Measurements from ENCODE around the gene PSMC4. TPM values are rescaled to one million over a fixed set of nuclear protein-coding genes. Genes with fewer than 3 reads are reported as not detected.

PSMC4 gene
- total RNA-seq, 2 experiments from 2014 or later = 79.7 to 82.1 TPM

DNA sequence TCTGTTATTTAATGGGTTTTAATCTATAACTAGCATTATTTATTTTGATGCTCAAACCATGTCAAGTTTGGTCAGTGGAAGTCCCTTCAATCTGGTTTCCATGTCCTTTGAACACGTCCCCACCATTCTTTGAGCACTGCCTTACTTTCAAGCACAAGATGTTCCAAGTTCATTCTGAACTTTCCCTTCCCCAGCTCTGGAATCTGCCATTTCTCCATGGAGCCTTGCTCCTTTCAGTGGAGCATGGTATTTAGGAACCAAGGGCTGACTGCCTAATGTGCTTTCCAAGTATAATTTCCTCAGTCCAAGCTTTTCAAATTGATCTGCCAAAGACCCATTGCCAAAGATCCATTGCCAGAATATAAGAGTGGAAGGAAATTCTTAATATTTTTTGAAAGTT, 24.8 kb downstream of the PSMC4 start:
- intact Hi-C loops (cut with micrococcal nuclease) = loop anchor here (1.0 to 10.0 kb wide), 7 partner anchors 55 to 619 kb away; partner anchors contain the start of genes C19orf47, CCNP, PLD3 and SUPT5H
- CTCF ChIA-PET = interaction anchor here (1.5 kb wide), 1 partner anchor 25 kb away, joined by 7 read pairs; the partner anchor contains the start of gene PSMC4
- H3K9me3 Mint-ChIP-seq = peaks cover 20% of the 10 kb centered on the region
- DNase-seq = no peak
- H3K4me3 Mint-ChIP-seq = peak overlapping the region; percentile 93
- H3K36me3 Mint-ChIP-seq (ENCODE audit: low read depth) = peaks cover 32% of the 10 kb centered on the region
- peaks cover 47% of the 10 kb centered on the region for H3K4me1 Mint-ChIP-seq (ENCODE audit: low read depth)
- no peaks in the 10 kb centered on the region for H3K27me3 Mint-ChIP-seq (ENCODE audit: low read depth)
- peak overlapping the region; percentile 60 for H3K27ac Mint-ChIP-seq

- H3K36me3 Mint-ChIP-seq (ENCODE audit: low read depth) = peaks cover 32% of the 10 kb centered on the region
- H3K4me1 Mint-ChIP-seq (ENCODE audit: low read depth) = peaks cover 43% of the 10 kb centered on the region
- H3K27ac Mint-ChIP-seq = peak overlapping the region; percentile 94
- H3K27me3 Mint-ChIP-seq (ENCODE audit: low read depth) = no peaks in the 10 kb centered on the region
- intact Hi-C loops (cut with micrococcal nuclease) = loop anchor here (1.0 to 10.0 kb wide), 7 partner anchors 56 to 618 kb away; partner anchors contain the start of genes C19orf47, CCNP, PLD3 and SUPT5H
- peak; percentile 68 for DNase-seq
- CTCF ChIA-PET = interaction anchor here (1.4 to 1.5 kb wide), 2 partner anchors 26 to 59 kb away, joined by 4 to 7 read pairs; partner anchors contain the start of genes PSMC4 and ZNF780B
- peaks cover 20% of the 10 kb centered on the region for H3K9me3 Mint-ChIP-seq
- peak overlapping the region; percentile 93 for H3K4me3 Mint-ChIP-seq
Measured at GRCh38 chr19:39996218-39996810, 25.3 kb downstream of the PSMC4 start.

GRCh38 chr19:39996811-39997637, 26.1 kb downstream of the PSMC4 start, which contains the start of gene ZNF546:
TSS of gene ZNF546 (plus strand) at chr19:39997060. CDS start at chr19:39998327, 1,267 bp downstream.
- Mint-ChIP-seq H3K9me3 (peaks cover 20% of the 10 kb centered on the region), H3K27me3 (ENCODE audit: low read depth) (no peaks in the 10 kb centered on the region), H3K4me3 (peak within 1 kb of the TSS; percentile 93), H3K4me1 (ENCODE audit: low read depth) (peaks cover 41% of the 10 kb centered on the region), H3K27ac (peak within 1 kb of the TSS; percentile 94), H3K36me3 (ENCODE audit: low read depth) (peaks cover 32% of the 10 kb centered on the region)
- DNase-seq = peak; percentile 94
- intact Hi-C loops (cut with micrococcal nuclease) = loop anchor here (1.0 to 10.0 kb wide), 8 partner anchors 26 to 618 kb away; partner anchors contain the start of genes C19orf47, CCNP, PLD3 and PSMC4
- CTCF ChIA-PET = interaction anchor here (0.6 to 1.5 kb wide), 4 partner anchors 9 to 59 kb away, joined by 3 to 7 read pairs (median 4); partner anchors contain the start of genes PSMC4 and ZNF780B

DNA sequence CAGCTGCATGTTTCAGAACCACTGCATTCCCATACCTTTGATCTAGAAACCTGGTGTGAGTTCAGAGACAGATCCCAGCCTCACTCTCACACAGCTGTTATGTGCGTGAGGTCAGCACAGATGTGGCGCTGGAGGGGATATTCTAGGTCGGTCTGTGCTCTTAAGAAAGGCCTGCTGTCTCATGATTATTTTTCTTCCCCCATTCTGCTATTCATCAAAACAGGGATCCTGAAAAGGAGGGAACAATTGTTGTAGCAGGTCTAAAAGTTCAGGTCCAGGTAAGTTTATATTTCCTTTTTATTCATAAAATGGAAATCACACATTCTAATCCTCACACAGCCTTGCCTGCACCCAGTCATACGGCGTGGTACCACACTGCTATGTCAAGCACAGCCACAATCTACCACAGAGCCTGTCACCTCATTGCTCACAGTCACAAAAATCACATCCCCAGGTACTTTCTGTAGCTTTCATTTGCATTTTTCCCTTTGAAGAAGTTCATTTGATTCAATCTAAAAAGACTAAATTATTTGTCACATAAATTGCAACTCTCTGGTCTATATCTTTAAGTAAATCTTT, 26.8 kb downstream of the PSMC4 start:
- intact Hi-C loops (cut with micrococcal nuclease) = loop anchor here (1.0 to 10.0 kb wide), 7 partner anchors 26 to 617 kb away; partner anchors contain the start of genes C19orf47, CCNP, PLD3 and PSMC4
- Mint-ChIP-seq H3K9me3 (peaks cover 20% of the 10 kb centered on the region), H3K4me1 (ENCODE audit: low read depth) (peaks cover 33% of the 10 kb centered on the region), H3K27me3 (ENCODE audit: low read depth) (no peaks in the 10 kb centered on the region), H3K36me3 (ENCODE audit: low read depth) (peaks cover 31% of the 10 kb centered on the region), H3K4me3 (peak overlapping the region; percentile 93), H3K27ac (peak overlapping the region; percentile 94)
- CTCF ChIA-PET = interaction anchor here (0.6 to 1.4 kb wide), 3 partner anchors 10 to 58 kb away, joined by 3 to 4 read pairs (median 4); partner anchors contain the start of gene ZNF780B
- peak; percentile 76 for DNase-seq

DNA sequence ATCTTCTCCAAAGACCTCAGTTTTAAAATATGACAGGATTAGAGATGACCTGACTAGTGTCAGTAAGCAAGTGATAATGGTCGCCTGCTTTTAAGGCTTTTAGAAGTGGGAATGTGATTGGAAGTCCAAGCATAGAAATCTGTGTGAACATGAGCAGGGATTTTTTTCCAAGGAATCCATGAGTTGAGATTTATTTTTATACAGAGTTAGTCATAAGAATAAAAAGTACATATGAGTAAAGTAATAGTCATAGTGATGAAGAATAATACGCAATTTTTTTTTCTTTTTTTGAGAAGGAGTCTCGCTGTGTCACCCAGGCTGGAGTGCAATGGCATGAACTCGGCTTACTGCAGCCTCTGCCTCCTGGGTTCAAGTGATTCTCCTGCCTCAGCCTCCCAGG, 27.5 kb downstream of the PSMC4 start:
- H3K27me3 Mint-ChIP-seq (ENCODE audit: low read depth) = no peaks in the 10 kb centered on the region
- intact Hi-C loops (cut with micrococcal nuclease) = loop anchor here (5.0 to 10.0 kb wide), 4 partner anchors 144 to 616 kb away; partner anchors contain the start of genes CCNP and SUPT5H
- no peak for DNase-seq
- H3K4me1 Mint-ChIP-seq (ENCODE audit: low read depth) = peaks cover 29% of the 10 kb centered on the region
- CTCF ChIA-PET = interaction anchor here (1.1 kb wide), 1 partner anchor 28 kb away, joined by 3 read pairs; no protein-coding TSS in a partner anchor
- peak overlapping the region; percentile 94 for H3K27ac Mint-ChIP-seq
- peaks cover 12% of the 10 kb centered on the region for H3K9me3 Mint-ChIP-seq
- peak overlapping the region; percentile 93 for H3K4me3 Mint-ChIP-seq
- H3K36me3 Mint-ChIP-seq (ENCODE audit: low read depth) = peaks cover 24% of the 10 kb centered on the region

DNA sequence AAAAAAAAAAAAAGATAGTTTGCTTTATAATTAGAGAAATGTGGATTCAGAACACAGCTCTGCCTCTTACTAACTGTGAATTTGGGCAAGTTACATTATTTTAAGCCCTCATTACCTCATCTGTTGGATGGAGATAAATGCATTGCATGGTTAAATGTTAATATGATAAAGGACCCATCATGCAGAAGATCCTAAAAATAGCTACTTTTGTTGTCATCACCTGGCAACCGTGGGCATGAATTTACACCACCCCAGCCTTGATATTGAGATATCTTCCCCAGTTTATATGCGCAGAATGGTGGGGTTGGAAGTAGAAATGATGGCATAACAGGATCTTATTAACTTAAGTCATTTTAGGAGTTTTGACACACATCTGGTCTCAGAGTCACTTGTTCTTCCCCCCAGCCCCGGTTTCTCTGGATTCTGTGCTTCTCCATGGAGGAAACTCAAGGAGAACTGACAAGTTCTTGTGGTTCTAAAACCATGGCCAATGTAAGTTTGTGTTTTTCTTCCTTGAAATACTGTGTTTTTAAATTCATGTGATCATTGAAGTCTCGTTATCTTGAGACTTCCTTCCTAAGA, 34.8 kb downstream of the PSMC4 start:
- Mint-ChIP-seq H3K36me3 (ENCODE audit: low read depth) (peaks cover 40% of the 10 kb centered on the region), H3K4me3 (no peak overlapping the region), H3K27ac (no peak overlapping the region), H3K4me1 (ENCODE audit: low read depth) (peaks cover 6% of the 10 kb centered on the region), H3K9me3 (peaks cover 2% of the 10 kb centered on the region), H3K27me3 (ENCODE audit: low read depth) (no peaks in the 10 kb centered on the region)
- no peak for DNase-seq
- CTCF ChIA-PET = no interaction called here
- intact Hi-C loops (cut with micrococcal nuclease) = no loop called here

GRCh38 chr19:40006273-40006691, 35.3 kb downstream of the PSMC4 start:
- no peak for DNase-seq
- Mint-ChIP-seq H3K27me3 (ENCODE audit: low read depth) (no peaks in the 10 kb centered on the region), H3K36me3 (ENCODE audit: low read depth) (peaks cover 42% of the 10 kb centered on the region), H3K27ac (no peak overlapping the region), H3K4me1 (ENCODE audit: low read depth) (peaks cover 6% of the 10 kb centered on the region), H3K4me3 (no peak overlapping the region), H3K9me3 (peaks cover 2% of the 10 kb centered on the region)
- CTCF ChIA-PET = no interaction called here
- intact Hi-C loops (cut with micrococcal nuclease) = no loop called here

DNA sequence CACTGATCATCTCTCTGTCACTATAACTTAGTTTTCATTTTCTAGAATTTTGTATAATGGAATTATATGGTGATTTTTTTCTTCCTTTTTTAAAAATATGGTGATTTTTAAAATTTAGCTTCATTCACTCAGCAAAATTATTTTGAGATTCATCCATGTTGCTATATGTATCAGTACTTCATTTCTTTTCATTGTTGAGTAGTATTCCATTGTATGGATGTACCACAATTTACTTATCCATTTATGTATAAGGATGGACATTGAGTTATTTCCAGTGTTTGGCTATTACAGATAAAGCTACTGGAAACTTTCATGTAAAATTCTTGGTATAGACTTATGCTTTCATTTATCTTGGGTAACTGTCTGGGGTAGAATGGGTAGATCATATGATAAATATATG, 38.7 kb downstream of the PSMC4 start:
- peaks cover 31% of the 10 kb centered on the region for H3K9me3 Mint-ChIP-seq
- no peak overlapping the region for H3K27ac Mint-ChIP-seq
- peaks cover 6% of the 10 kb centered on the region for H3K4me1 Mint-ChIP-seq (ENCODE audit: low read depth)
- DNase-seq = no peak
- no peaks in the 10 kb centered on the region for H3K27me3 Mint-ChIP-seq (ENCODE audit: low read depth)
- H3K36me3 Mint-ChIP-seq (ENCODE audit: low read depth) = peaks cover 74% of the 10 kb centered on the region
- intact Hi-C loops (cut with micrococcal nuclease) = no loop called here
- CTCF ChIA-PET = no interaction called here
- H3K4me3 Mint-ChIP-seq = no peak overlapping the region

GRCh38 chr19:40013991-40014390, 43.0 kb downstream of the PSMC4 start:
- Mint-ChIP-seq H3K27me3 (ENCODE audit: low read depth) (no peaks in the 10 kb centered on the region), H3K4me1 (ENCODE audit: low read depth) (no peaks in the 10 kb centered on the region), H3K4me3 (no peak overlapping the region), H3K36me3 (ENCODE audit: low read depth) (peaks cover 61% of the 10 kb centered on the region), H3K9me3 (peaks cover 49% of the 10 kb centered on the region), H3K27ac (no peak overlapping the region)
- DNase-seq = no peak
- CTCF ChIA-PET = no interaction called here
- intact Hi-C loops (cut with micrococcal nuclease) = no loop called here

DNA sequence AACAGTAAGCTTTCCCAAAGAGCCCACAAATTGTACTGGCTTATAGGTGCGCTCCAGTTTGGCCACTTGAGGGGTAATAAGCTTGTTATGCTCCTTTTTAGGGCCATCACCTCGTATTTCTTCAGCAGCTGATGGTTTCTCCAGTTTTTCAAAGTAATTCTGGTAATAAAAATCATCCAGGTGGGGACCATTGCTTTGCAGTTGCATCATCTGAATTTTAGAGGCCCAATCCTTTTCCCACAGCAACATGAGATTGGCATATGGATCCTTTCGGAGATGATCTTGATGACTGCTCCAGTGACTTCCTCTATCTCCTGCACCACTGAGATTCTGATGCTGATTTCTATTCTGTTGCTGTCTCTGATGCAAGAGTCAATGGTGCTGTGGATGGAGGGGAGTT, 53.0 kb downstream of the PSMC4 start:
- Mint-ChIP-seq H3K36me3 (ENCODE audit: low read depth) (peaks cover 11% of the 10 kb centered on the region), H3K4me1 (ENCODE audit: low read depth) (no peaks in the 10 kb centered on the region), H3K4me3 (no peak overlapping the region), H3K27ac (no peak overlapping the region), H3K27me3 (ENCODE audit: low read depth) (no peaks in the 10 kb centered on the region), H3K9me3 (peaks cover 53% of the 10 kb centered on the region)
- intact Hi-C loops (cut with micrococcal nuclease) = no loop called here
- DNase-seq = no peak
- CTCF ChIA-PET = no interaction called here

DNA sequence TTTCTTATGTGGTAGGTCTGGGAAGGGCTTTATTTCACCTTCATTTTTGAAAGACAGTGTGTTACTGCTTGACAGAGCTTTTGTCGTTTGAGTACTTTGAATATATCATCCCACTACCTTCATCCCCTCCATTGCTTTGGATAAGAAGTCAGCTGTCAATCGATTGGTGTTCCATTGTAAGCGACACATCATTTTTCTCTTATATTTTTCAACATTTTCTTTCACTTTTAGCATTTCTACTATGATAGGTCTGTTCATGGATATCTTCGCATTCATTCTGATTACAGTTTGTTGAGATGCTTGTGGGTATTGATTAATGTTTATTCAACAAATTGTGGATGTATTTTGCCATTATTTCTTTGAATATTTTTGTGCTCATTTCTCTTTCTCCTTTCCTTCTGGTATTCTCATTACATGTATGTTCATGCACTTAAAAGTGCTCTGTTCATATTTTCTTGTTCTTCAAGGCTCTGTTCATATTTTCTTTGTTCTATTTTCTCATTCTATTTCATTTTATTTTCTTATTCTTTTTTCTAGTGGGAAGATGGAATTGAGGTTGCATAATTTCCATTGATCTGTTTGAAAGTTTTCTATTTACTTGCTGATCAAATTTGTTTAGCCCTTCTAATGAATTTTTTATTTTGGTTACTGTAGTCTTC, 55.1 kb downstream of the PSMC4 start:
- H3K27ac Mint-ChIP-seq = no peak overlapping the region
- H3K9me3 Mint-ChIP-seq = peaks cover 54% of the 10 kb centered on the region
- CTCF ChIA-PET = no interaction called here
- H3K4me3 Mint-ChIP-seq = no peak overlapping the region
- intact Hi-C loops (cut with micrococcal nuclease) = no loop called here
- H3K27me3 Mint-ChIP-seq (ENCODE audit: low read depth) = no peaks in the 10 kb centered on the region
- H3K4me1 Mint-ChIP-seq (ENCODE audit: low read depth) = no peaks in the 10 kb centered on the region
- no peak for DNase-seq
- peaks cover 15% of the 10 kb centered on the region for H3K36me3 Mint-ChIP-seq (ENCODE audit: low read depth)
